Measurements from ENCODE around the gene EIF2A. TPM values are rescaled to one million over a fixed set of nuclear protein-coding genes. Genes with fewer than 3 reads are reported as not detected.

Gene EIF2A
- total and polyA plus RNA-seq, 2 of the 13 experiments (the other 11 are each of a cell fraction or from before 2014, with no cell fraction given): 124 to 139 TPM

- TF ChIP-seq NCOA5 (CRISPR knock-in tag; IDR thresholded peaks at IDR 0.05): no peak
- TF ChIP-seq SNAI1 (CRISPR knock-in tag; IDR thresholded peaks at IDR 0.05; ENCODE audit: borderline replicate concordance): 0 out of 2 replicates have a peak, but pooled peaks have one; percentile 12
- no peak for TF ChIP-seq ZNF740 (CRISPR knock-in tag; IDR thresholded peaks at IDR 0.05)
- no peak for TF ChIP-seq MTA1 (CRISPR knock-in tag; IDR thresholded peaks at IDR 0.05; ENCODE audit: borderline replicate concordance)
- no peak for TF ChIP-seq ZNF558 (CRISPR knock-in tag; IDR thresholded peaks at IDR 0.05; ENCODE audit: borderline replicate concordance)
- no peak for TF ChIP-seq ATRX (CRISPR knock-in tag; IDR thresholded peaks at IDR 0.05; ENCODE audit: borderline replicate concordance)
- TF ChIP-seq MYC (CRISPR knock-in tag; IDR thresholded peaks at IDR 0.05; ENCODE audit: borderline replicate concordance): no peak
- TF ChIP-seq HOXA5 (CRISPR knock-in tag; IDR thresholded peaks at IDR 0.05): no peak
- no peak for TF ChIP-seq ZSCAN31 (CRISPR knock-in tag; IDR thresholded peaks at IDR 0.05; ENCODE audit: low read depth)
- TF ChIP-seq ZNF747 (CRISPR knock-in tag; IDR thresholded peaks at IDR 0.05; ENCODE audit: borderline replicate concordance): no peak
- TF ChIP-seq TMF1 (CRISPR knock-in tag; IDR thresholded peaks at IDR 0.05; ENCODE audit: low read depth): no peak
- TF ChIP-seq NFATC3 (CRISPR knock-in tag; IDR thresholded peaks at IDR 0.05): no peak
- no peak for TF ChIP-seq AGO2 (optimal IDR thresholded peaks at IDR 0.05; ENCODE audit: low read depth, low read length)
- 0 out of 2 replicates have a peak, but pooled peaks have one; percentile 3 for TF ChIP-seq STAT6 (CRISPR knock-in tag; IDR thresholded peaks at IDR 0.05; ENCODE audit: borderline replicate concordance)
- TF ChIP-seq RBFOX2 (IDR thresholded peaks at IDR 0.05; ENCODE audit: low read depth, low read length): peak; percentile 59; the same call in 1 of the 2 replicates
- no peak for TF ChIP-seq ZNF431 (CRISPR knock-in tag; IDR thresholded peaks at IDR 0.05; ENCODE audit: borderline replicate concordance, low read depth)
- no peak for TF ChIP-seq ZSCAN25 (CRISPR knock-in tag; IDR thresholded peaks at IDR 0.05)
- TF ChIP-seq ZNF468 (CRISPR knock-in tag; IDR thresholded peaks at IDR 0.05): no peak
- TF ChIP-seq ZFP91 (CRISPR knock-in tag; IDR thresholded peaks at IDR 0.05; ENCODE audit: borderline replicate concordance): no peak
Measured at GRCh38 chr3:150547045-150547741, 606 bp downstream of the EIF2A start (continued).
